HG02610 (cell line): Measurements from ENCODE around the gene ICOS.

ENCODE experiments used
- ATAC-seq: cut with Tn5 transposase; IDR thresholded peaks from one replicate; pipeline ENCODE4 v1.9.1; 2021; ENCODE audit warnings: mild to moderate bottlenecking, moderate library complexity; ENCODE audit not compliant: unreplicated experiment

ICOS gene

DNA sequence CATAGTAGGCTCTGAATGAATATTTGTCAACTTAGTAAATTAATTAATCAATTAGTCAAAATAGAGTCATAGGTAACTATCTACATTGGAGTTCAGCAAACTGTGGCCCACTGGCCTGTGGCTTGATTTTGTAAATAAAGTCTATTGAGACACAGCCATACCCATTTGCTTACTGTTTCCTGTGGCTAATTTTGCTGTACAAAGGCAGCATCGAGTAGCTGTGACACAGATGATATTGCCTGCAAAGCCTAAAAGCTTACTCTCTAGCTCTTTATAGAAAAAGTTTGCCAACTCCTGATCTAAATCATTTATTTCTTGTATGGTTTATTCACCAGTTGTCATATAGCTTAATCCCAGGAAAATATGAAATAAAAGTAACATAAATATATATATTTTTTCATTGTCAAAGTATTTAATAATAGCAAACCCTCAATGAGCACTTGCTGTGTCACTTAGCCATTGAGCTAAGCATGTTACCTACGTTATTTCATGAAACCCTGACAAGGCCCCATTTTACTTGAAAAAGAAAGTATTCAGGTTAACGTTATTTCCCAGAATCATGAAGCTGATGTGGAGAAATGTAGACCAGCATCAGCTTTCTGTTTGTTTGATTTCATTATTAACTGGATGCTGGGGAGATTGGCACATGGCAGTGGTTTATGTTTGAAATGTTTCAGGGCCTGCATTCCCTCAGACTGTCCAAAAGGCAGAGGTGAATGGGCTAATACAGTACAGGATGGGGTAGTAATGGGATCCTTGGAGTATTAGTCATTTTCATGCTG, 69.6 kb downstream of the ICOS start:
- ATAC-seq = no peak

DNA sequence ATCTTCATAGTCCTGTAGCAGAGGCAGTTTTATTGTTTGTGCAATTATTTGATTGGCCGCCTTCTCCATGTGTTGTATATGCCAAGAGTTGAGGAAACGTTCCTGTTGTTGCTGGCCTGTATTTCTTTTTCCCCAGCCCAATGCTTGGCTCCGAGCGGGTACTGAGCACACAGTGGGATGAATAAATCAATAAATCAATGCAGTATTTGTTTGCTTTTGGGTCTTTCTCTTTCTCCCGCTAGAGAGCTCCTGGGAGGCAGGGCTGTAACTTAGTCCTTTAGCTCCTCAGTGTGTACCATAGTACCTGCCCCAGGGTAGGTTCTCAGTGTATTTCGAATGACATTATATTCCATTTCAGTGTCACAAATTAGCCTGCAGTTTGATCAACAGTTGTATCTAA, 71.8 kb downstream of the ICOS start:
- no peak for ATAC-seq

DNA sequence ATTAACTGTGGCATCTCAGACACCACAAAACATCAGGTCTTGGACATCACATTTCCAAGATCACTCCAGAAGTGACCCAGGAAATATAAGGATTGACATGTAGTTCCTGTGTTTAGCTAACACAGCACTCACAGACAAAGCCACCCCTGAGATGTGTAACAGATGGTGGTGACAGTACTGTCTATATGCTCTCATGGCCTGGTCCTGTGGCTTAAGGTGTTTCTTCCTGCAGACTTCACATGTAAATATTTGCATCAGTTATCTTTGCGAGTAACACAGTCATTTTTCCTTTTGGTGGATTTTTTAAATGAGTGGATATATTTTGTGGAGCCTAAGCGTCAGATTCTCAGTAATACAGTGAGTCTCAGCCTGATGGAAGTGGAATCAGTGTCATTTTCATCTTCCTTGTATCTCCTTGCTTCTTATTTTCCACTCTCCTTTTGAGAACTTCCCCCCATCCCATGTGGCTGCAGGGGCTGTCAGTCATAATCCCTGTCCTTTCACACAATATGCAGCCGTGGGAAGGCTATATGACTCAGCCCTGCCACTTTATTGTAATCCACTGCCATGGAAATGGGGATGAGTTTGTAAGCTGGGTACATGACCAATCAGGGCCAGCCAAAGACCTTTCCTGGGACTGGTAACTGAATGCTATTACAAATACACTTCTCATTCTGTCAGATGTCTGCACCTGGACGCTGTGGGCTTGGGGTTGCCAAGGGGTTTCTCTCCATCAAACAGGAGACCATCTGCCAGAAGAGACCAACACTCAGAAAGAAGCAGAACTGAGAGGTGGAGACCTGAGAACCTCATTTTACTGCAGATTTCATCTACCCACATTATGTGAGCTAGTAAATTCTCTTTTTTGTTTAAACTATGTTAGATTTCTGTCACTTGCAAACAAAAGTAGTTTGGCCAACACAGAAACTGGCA, 74.3 kb downstream of the ICOS start:
- no peak for ATAC-seq
